ENCODE data around the gene MSX2.

GRCh38 chr5:174744896-174745295 lies 20.5 kb downstream of the MSX2 start:
- TF ChIP-seq ELF1 (IDR thresholded peaks at IDR 0.05) = no peak
- TF ChIP-seq, protein P1, sequence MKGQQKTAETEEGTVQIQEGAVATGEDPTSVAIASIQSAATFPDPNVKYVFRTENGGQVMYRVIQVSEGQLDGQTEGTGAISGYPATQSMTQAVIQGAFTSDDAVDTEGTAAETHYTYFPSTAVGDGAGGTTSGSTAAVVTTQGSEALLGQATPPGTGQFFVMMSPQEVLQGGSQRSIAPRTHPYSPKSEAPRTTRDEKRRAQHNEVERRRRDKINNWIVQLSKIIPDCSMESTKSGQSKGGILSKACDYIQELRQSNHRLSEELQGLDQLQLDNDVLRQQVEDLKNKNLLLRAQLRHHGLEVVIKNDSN (IDR thresholded peaks at IDR 0.05; ENCODE audit: borderline replicate concordance, low read depth) = no peak
- TF ChIP-seq TAF1 (IDR thresholded peaks at IDR 0.05; ENCODE audit: borderline replicate concordance, low read depth, low read length) = no peak
- no peak for TF ChIP-seq RAD21 (IDR thresholded peaks at IDR 0.05; ENCODE audit: low read length)
- TF ChIP-seq CTCF (IDR thresholded peaks at IDR 0.05) = no peak
- no peak for TF ChIP-seq ZBTB33 (IDR thresholded peaks at IDR 0.05; ENCODE audit: borderline replicate concordance, low read depth)
- no peak for TF ChIP-seq FOXM1 (IDR thresholded peaks at IDR 0.05; ENCODE audit: low read depth)
- TF ChIP-seq USF2 (IDR thresholded peaks at IDR 0.05; ENCODE audit: borderline replicate concordance, low read depth, low read length) = no peak
- no peak for TF ChIP-seq FOSL2 (IDR thresholded peaks at IDR 0.05; ENCODE audit: borderline replicate concordance, low read depth)
- TF ChIP-seq POLR2AphosphoS5 (IDR thresholded peaks at IDR 0.05; ENCODE audit: low read depth, low read length) = no peak
- TF ChIP-seq YY1 (IDR thresholded peaks at IDR 0.05; ENCODE audit: low read depth) = no peak

Measured in SK-N-SH (cell line).